K562 treated with DMSO at 1 percent for 12 hours (cell line): Measurements from ENCODE around the gene COX18. TPM values are rescaled to one million over a fixed set of nuclear protein-coding genes. Genes with fewer than 3 reads are reported as not detected.

Source experiments
- total RNA-seq: library from RNA; unstranded; fragments of 300-600 nt; gene quantifications from 2 replicates; pipeline ENCODE4 v1.2.3, GENCODE V29; 2022; ENCODE audit not compliant: insufficient read depth

Gene COX18, protein sequence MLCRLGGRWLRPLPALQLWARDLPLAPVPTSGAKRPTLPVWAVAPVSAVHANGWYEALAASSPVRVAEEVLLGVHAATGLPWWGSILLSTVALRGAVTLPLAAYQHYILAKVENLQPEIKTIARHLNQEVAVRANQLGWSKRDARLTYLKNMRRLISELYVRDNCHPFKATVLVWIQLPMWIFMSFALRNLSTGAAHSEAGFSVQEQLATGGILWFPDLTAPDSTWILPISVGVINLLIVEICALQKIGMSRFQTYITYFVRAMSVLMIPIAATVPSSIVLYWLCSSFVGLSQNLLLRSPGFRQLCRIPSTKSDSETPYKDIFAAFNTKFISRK
- total RNA-seq = 11.2 and 14.8 TPM in 2 replicates

DNA sequence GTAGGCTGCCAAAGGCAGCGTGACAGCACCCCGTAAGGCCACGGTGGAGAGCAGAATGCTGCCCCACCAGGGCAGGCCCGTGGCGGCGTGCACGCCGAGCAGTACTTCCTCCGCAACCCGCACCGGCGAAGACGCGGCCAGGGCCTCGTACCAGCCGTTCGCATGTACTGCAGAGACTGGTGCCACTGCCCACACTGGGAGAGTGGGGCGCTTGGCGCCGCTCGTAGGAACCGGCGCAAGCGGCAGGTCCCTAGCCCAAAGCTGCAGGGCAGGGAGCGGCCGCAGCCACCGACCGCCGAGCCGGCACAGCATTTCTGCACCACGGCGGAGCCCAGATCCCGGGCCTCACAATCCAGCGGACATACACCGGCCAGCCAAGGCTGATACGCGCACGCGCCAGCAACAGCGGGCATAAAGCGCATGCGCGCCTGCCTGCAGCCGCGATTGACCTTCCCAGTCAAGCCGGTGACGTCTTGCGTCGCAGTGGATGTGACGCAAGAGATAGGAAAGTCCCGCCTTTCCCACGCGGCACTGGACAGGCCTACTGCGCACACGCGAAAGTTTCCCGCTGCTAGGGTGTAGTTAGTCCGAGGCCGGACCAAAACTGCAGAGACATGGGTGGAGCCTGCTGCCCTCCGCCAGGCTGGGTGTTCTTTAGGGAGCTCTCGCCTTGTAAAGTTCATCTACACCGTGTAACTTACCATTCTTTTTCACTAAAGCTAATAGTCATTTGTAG is at the start of gene COX18:
COX18 (minus strand) TSS at position 379 of the 736 bp plus-strand sequence; CDS start at position 312, 67 bp downstream.

Other genes with a start within 250 kb of the COX18 start
- 17.6 and 32.3 TPM in 2 replicates for gene ANKRD17, start 189.1 kb upstream of the COX18 start, total RNA-seq